Neural crest cell (in vitro differentiated cells): ENCODE measurements around the gene PLAU. TPM values are rescaled to one million over a fixed set of nuclear protein-coding genes. Genes with fewer than 3 reads are reported as not detected.
"Not testable (repeated sequence)": the region's sequence is repeated elsewhere in the genome, so short reads cannot be mapped to it uniquely, and the experiment has no call there.

Experiments used
- DNase-seq: peaks from one replicate; pipeline ENCODE4 v3.0.0; 2021; ENCODE audit warnings: low read depth, mixed read lengths, low spot score
- H3K27ac Mint-ChIP-seq: one replicate; pipeline ENCODE4 v1.8.0; 2021; ENCODE audit warnings: mild to moderate bottlenecking, mixed read lengths; ENCODE audit not compliant: unreplicated experiment
- H3K27me3 Mint-ChIP-seq: 2 replicates; pipeline ENCODE4 v1.8.0; 2021; ENCODE audit warnings: low read depth, mild to moderate bottlenecking, mixed read lengths
- H3K36me3 Mint-ChIP-seq: 2 replicates; pipeline ENCODE4 v1.8.0; 2021; ENCODE audit warnings: low read depth, mild to moderate bottlenecking, mixed read lengths
- H3K4me1 Mint-ChIP-seq: 2 replicates; pipeline ENCODE4 v1.8.0; 2021; ENCODE audit warnings: mixed read lengths
- H3K4me3 Mint-ChIP-seq: one replicate; pipeline ENCODE4 v1.8.0; 2021; ENCODE audit warnings: mild to moderate bottlenecking, mixed read lengths
- H3K9me3 Mint-ChIP-seq: 2 replicates; pipeline ENCODE4 v1.8.0; 2021; ENCODE audit warnings: mixed read lengths
- CTCF ChIP-seq: fragments of 200-600 bp; sonication (generic); conservative IDR thresholded peaks from 2 replicates; pipeline ENCODE4 v1.5.0; 2021; ENCODE audit warnings: antibody characterized with exemption, mild to moderate bottlenecking
- total RNA-seq: library from RNA; stranded (reverse); gene quantifications from 2 replicates; pipeline ENCODE4 v1.2.1, GENCODE V29; 2021

Gene PLAU
- total RNA-seq, 1 donor from 2014 or later, result 3.5 TPM

- Mint-ChIP-seq H3K36me3 (no peaks in the 10 kb centered on the region), H3K27me3 (peaks cover 18% of the 10 kb centered on the region), H3K9me3 (no peaks in the 10 kb centered on the region), H3K4me3 (peak overlapping the region; percentile 21), H3K27ac (no peak overlapping the region), H3K4me1 (peaks cover 30% of the 10 kb centered on the region)
- no peak for DNase-seq
- TF ChIP-seq CTCF, result no peak
Observed at GRCh38 chr10:73916761-73917470, 6.0 kb downstream of the PLAU start.

GRCh38 chr10:73917566-73918305 lies 6.8 kb downstream of the PLAU start:
- peaks cover 36% of the 10 kb centered on the region for H3K4me1 Mint-ChIP-seq
- H3K9me3 Mint-ChIP-seq, result no peaks in the 10 kb centered on the region

GRCh38 chr10:73919481-73919880 lies 8.5 kb downstream of the PLAU start:
- Mint-ChIP-seq H3K4me1 (peaks cover 49% of the 10 kb centered on the region), H3K27ac (peak overlapping the region; percentile 89)
- H3K36me3 Mint-ChIP-seq, H3K4me3 Mint-ChIP-seq, DNase-seq, H3K27me3 Mint-ChIP-seq, H3K9me3 Mint-ChIP-seq: not testable (repeated sequence)

More at GRCh38 chr10:73917566-73918305, 6.8 kb downstream of the PLAU start:
- no peak overlapping the region for H3K27ac Mint-ChIP-seq
- no peak for DNase-seq
- H3K4me3 Mint-ChIP-seq, result no peak overlapping the region
- TF ChIP-seq CTCF, result no peak
- peaks cover 10% of the 10 kb centered on the region for H3K27me3 Mint-ChIP-seq
- H3K36me3 Mint-ChIP-seq, result no peaks in the 10 kb centered on the region

GRCh38 chr10:73920089-73920488 lies 9.2 kb downstream of the PLAU start:
- no peaks in the 10 kb centered on the region for H3K36me3 Mint-ChIP-seq
- H3K27me3 Mint-ChIP-seq, result no peaks in the 10 kb centered on the region
- peak overlapping the region; percentile 89 for H3K27ac Mint-ChIP-seq
- H3K4me1 Mint-ChIP-seq, result peaks cover 54% of the 10 kb centered on the region
- no peak for DNase-seq
- peak; percentile 18 for TF ChIP-seq CTCF
- no peaks in the 10 kb centered on the region for H3K9me3 Mint-ChIP-seq
- peak overlapping the region; percentile 45 for H3K4me3 Mint-ChIP-seq

- Mint-ChIP-seq H3K27ac (peak overlapping the region; percentile 85), H3K4me1 (peaks cover 38% of the 10 kb centered on the region), H3K36me3 (no peaks in the 10 kb centered on the region), H3K27me3 (no peaks in the 10 kb centered on the region), H3K4me3 (no peak overlapping the region), H3K9me3 (no peaks in the 10 kb centered on the region)
- no peak for DNase-seq
- TF ChIP-seq CTCF, result no peak
Observed at GRCh38 chr10:73922007-73922863, 11.3 kb downstream of the PLAU start.
